HG03558 (cell line): Measurements from ENCODE around the gene NUP107.
A peak's percentile ranks its signal among the peaks of the same experiment; 100 is the strongest.

Source experiments
- ATAC-seq: cut with Tn5 transposase; IDR thresholded peaks from one replicate; pipeline ENCODE4 v1.9.1; 2021; ENCODE audit warnings: moderate number of reproducible peaks; ENCODE audit not compliant: unreplicated experiment; ENCODE audit errors: extremely low read depth

The NUP107 gene

DNA sequence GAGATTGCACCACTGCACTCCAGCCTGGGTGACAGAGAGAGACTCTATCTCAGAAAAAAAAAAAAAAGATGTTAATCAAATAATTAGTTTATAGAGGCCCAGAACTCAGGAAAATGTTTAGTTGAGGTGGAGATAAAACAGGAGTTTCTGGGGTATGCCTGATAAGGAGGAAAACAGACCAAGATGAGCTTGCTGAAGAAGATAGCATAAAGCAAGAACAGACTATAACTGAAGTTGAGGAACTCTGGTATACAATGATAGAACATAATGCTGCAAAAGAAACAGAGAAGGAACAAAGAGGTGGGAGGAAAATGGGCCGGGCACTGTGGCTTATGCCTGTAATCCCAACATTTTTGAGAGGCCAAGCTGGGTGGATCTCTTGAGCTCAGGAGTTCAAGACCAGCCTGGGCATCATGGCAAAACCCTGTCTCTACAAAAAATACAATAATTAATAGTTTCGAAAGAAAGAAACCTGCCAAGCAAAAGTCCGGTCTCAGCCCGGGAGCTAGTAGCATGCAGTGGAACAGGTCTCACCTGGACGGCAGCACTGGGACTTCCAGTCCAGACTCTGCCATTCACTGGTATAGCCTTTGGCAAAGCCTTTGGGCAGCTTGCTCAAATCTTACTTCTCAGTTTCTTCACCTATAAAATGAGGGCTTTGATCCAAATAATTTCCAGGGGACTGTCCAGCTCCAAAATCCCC lies 84.6 kb downstream of the NUP107 start:
- ATAC-seq = no peak

DNA sequence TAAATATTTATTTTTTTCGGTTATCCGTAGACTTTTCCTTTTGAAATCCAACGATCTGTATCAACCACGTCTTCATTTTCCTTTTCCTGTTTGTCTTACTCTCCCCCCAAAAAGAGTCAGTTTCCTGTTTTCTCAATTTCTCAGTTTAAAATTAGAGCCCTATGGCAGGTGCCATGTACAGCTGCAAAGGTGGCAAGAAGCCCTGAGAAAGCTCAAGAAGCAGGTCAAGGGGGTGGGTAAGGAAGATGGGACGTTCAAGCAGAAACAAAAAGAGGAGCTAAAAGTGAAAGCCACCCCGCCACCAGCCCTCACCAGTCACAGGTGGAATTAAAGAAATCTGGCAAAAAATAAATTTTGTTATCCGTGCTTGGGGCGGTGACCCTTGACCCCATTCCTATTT lies 85.9 kb downstream of the NUP107 start:
- no peak for ATAC-seq

DNA sequence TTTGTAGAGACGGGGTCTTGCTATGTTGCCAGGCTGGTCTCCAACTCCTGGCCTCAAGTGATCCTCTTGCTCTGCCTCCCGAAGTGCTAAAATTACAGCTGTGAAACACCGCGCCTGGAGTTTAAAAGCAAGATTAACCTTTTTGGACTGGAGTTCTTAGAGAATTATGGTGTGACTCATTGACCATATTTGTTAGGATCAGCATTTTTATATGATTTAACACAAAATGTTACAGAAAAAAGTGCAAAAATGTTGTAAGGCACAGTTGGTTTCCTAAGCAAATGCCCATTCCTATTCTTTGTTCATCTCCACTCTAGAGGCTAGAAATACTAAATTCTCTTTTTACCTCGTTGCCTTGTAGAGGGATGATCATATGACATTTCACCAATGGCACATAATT lies 86.8 kb downstream of the NUP107 start:
- no peak for ATAC-seq

DNA sequence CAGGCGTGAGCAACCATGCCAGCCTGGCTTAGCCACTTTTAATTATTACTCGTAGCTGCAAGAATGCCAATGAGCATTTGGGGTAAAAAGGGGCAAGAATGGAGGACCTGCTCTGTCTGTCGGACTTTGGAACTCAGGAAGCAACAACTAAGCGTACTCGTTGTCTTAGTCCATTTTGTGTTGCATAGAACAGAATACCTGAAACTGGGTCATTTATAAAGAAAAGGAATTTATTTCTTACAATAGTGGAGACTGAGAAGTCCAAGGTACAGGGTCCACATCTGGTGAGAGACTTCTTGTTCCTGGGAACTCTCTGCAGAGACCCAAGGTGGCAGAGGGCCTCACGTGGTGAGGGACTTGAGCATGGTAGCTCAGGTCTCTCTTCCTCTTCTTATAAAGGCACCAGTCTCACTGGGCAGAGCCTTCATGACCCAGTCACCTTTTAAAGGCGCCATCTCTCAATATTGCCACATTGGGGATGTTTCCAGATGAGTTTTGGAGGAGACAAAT lies 88.4 kb downstream of the NUP107 start:
- no peak for ATAC-seq

DNA sequence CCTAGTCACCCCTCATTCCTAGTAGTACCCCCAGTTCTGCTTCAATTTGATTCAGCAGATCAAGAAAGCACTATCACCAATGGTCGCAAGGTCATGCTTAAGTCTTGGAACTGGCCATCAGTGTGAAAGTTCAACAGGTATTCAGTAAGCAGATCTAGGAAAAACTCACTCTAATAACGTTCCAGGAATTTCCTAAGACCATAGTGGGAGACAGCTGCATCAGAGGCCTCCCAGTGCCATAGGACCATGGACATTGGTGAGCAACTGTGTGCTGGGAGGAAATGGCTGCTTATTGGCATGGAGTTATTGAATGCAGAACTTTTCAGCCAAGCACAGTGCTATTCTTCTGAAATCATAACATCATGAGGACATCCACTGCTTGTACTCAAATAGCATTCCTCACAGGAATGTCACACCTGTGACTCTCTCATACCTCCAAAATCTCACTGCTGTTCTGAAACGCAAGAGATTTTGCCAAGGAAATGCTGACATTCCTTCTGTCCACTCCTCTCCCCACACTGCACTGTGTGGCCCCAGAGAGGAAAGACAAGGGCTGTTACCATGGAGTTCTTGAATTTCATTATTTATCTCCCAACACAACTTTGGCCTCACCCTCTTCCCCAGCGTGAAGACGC lies 90.3 kb downstream of the NUP107 start:
- ATAC-seq = no peak

DNA sequence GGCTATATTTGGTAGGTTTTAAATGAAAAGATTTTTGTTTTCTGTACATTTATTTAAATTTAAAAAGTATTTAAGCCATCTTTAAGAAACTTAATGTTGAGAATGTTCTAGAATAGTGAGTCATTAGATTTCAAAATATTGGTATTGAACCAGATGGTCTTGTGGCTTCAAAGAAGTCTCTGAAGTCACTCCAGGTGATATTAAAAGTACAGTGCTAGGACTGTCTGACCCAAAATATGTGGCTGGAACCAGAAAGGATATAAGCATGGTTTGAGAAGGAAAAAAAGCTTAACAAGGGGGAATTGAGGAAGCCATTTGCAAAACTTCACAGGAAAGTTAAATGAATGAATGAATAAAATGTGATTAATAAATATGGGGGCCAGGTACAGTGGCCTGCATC lies 92.5 kb downstream of the NUP107 start:
- no peak for ATAC-seq

DNA sequence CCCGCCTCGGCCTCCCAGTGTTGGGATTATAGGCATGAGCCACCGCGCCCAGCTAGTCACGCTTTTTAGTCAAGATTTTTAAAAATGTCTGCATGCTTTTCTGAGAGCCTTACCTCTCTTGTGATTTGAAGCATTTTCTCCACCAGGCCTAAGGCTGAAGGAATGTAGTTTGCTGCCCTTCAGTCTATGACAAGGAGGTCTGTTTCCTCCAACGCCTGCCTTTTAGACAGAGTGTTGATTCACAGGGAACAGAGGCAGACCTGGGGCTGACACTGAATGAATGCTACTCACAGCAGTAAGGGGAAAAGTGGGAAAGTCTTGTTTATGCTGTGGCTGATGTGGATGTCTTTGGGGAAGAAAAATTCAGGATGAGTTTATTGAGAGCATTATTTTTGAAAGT lies 94.0 kb downstream of the NUP107 start:
- ATAC-seq = no peak

DNA sequence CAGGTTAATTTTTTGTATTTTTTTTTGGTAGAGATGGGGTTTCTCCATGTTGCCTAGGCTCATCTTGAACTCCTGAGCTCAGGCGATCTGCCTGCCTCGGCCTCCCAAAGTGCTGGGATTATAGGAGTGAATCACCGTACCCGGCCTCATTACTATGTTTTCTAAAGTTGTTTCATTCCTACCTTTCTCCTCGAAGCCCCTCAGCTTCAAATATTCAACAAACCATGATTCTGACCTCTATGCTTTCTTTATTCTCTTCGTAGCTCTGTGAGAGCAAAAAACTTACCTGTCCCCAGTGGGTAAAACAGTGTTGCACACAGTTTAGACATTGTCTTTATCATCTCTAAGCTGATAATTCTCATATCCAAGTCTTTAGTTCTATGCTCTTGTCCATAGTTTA lies 95.0 kb downstream of the NUP107 start:
- no peak for ATAC-seq

DNA sequence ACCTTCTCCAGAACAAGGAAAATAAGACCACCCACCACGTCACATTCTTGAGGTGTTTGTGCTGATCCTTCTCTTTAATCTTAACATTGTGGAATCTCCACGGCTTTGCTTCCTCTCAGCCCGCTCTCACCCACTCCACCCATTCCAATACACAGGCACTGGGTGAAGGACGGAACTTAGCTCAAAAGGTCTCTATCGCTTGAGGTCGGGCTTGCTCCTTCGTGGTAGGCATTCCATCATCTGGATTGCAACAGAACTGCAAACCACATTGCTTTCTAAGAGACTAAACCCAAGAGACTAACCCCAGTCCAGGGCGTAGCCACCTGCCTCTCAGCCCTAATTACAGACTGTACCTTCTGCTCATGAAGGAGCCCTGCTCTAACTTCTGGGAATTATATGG lies 97.2 kb downstream of the NUP107 start:
- ATAC-seq = no peak

DNA sequence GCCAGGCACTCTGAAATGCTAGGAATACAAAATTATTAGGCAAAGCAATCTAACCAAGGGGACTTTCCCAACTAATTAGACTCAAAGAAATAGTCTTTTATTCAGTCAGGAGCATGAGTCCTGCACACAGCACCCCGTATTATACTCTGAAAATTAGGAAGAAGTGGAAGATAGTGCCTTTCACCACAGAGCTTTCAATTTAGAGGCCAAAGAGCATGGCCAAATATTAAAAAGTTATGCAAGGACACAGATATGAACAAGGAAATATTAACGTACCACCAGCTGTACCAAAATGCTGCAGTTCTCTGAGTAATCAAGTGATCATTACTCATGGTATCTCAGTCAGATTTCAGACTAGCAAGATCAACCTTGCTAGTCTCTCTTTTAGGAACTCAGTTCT lies 98.6 kb downstream of the NUP107 start:
- ATAC-seq = no peak

DNA sequence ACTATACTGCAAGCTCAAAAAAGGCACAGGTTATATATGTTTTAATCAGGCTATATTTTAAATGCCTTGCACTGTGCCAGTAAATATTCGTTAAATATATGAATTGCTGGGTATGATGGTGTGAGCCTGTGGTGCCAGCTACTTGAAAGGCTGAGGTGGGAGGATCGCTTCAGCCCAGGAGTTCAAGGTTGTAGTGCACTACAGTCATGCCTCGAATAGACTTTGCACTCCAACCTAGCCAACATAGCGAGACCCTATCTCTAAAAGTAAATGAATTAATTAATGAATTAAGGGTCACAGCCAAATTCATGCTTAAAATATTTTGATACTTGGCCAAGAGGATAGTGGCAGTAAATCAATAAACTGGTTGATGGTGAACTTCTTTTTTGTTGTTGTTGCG lies 99.0 kb downstream of the NUP107 start:
- no peak for ATAC-seq

DNA sequence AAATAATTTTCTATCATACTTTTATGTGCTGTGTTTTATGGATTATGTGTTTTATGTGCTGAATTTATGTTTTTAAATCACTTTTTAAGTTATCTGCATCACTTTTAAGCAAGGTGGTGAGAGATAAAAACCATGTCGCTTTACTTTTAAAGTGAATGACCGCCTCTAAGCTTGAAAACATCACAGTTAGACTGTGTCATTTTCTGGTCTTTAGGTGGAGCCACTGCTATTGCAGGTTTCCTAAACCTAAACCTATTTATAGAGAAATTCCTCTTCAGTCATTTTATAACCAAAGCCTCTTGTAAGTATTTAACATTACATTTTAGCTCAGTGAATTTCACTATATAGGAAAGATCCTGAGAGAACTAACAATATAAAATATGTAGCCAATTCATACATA lies 100.2 kb downstream of the NUP107 start:
- no peak for ATAC-seq

DNA sequence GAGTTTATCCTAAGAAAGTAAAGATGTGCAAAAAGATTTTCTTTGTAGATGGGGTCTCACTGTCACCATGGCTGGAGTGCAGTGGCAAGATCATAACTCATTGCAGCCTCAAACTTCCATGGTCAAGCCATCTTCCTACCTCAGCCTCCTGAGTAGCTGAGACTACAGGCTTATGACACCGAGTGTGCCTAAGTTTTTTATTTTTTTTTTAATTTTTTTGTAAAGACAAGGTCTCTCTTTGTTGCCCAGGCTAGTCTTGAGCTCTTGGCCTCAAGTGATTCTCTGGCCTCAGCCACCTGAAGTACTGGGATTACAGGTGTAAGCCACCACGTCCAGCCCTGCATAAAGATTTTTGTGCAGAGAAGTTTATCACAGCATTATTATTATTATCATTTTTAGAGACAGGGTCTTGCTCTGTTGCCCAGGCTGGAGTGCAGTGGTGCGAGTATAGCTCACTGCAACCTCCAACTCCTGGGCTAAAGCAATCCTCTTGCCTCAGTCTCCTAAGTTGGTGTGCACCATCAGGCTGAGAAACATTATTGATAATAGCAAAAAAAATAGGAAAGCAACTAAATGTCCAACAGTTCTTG lies 101.9 kb downstream of the NUP107 start:
- no peak for ATAC-seq

DNA sequence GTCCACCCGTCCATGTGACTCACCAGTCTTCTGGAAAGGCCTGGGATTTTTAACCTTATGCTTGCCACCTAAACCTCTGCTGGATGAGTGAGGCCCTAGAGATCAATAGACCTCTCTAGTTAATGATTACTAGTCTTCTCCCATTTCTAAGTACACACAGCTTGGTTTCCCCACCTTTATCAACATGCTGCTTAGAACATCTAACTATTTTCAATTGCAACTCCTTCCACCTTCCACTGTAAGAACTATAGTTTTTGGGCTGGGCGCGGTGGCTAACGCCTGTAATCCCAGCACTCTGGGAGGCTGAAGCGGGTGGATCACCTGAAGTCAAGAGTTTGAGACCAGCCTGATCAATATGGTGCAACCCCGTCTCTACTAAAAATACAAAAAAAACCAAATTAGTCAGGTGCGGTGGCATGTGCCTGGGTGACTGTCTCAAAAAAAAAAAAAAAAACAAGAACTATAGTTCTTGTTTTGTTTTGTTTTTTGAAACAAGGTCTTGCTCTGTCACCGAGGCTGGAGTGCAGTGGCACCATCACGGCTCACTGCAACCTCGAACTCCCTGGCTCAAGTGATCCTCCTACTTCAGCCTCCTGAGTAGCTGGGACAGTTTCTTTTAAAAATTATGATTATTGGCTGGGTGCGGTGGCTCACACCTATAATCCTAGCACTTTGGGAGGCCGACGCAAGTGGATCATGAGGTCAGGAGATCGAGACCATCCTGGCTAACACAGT lies 102.5 kb downstream of the NUP107 start:
- no peak for ATAC-seq

DNA sequence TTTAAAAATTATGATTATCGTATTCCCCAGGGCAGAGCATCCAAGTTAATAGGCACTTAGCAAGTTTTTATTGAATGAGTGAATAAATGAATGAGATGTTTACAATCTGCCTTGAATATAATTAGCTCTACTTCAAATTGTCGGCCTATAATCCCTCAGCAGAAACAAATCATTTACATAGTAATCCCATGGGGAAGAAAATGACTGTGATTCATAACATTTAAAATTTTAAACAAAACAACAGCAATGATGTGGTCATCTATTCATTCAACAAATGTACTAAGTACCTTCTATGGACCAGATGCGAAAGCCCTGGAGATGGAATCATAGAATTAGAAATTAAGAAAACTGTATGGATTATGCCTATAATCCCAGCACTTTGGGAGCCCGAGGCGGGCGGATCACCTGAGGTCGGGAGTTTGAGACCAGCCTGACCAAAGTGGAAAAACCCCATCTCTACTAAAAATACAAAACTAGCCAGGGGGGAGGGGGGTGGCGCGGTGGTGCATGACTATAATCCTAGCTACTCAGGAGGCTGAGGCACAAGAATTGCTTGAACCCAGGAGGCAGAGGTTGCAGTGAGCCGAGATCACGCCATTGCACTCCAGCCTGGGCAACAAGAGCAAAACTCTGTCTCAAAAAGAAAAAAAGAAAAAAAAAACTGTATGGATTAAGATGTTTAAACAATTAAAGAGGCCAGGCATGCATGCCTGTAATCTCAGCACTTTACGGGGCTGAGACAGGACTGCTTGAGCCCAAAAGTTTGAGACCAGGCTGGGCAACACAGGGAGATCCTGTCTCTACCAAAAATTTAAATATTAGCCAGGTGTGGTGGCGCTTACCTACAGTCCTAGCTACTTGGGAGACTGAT lies 103.5 kb downstream of the NUP107 start:
- no peak for ATAC-seq

DNA sequence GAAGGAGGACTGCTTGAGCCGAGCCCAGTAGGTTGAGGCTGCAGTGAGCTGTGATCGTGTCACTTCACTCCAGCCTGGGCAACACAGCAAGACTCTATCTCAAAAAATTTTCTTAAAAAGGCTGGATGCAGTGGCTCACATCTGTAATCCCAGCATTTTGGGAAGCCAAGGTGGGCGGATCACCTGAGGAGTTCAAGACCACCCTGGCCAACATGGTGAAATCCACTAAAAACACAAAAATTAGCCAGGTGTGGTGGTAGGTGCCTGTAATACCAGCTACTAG lies 104.1 kb downstream of the NUP107 start:
- ATAC-seq = no peak

DNA sequence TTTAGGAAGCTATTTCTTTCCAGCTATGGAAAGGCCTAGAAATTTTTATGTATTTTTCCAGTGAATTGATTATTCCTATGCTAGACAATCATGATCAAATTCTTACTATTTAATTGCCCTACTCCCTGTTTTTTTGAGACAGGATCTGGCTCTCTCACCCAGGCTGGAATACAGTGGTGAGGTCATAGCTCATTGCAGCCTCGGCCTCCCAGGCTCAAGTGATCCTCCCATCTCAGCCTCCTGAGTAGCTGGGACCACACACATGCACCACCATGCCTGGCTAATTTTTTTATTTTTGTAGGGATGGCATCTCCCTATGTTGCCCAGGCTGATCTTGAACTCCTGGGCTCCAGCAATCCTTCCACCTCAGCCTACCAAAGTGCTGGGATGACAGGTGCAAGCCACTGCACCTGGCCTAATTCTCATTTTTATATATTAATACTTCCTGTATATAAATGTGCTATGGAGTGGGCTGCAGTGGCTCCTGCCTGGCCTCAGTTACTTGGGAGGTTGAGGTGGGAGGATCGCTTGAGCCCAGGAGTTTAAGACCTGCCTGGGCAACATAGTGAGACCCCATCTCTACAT lies 105.2 kb downstream of the NUP107 start:
- ATAC-seq = no peak

DNA sequence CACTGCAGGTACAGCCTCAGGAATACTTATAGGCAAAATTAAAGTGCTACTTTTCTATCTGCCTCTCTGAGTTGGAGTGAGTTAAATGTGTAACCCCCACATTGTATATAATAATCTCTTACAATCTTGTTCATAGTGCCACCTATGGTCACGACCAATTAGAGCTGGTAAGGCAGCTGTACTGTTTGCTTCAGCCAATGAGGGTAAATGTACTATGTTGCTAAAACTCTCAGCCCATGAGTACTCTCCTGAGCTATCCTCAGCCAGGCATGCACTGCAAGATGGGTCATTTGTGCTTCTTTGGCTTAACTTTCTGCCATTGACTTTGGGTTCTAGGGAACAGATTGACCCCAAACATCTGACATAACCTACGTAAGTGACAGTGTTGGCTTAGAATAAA lies 106.2 kb downstream of the NUP107 start:
- peak; percentile 59 for ATAC-seq

DNA sequence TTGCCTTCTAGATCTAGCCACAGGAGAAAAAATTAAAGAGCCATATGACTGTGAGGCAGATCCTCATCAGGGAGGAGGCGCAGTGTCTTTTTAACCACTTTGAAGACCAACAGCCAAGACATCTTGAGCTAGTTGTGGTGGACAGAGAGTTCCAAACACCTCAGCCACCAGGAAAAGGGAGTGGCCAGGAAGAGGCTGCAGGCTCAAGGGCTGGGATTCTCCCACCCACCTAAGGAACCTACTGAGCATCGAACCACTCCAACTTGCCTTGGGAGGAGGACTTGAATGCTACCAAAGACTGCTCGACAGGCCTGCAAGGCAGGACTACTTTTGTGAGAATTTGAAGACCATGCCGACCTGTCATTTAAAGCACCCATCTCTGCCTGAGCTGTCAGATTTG lies 106.7 kb downstream of the NUP107 start:
- ATAC-seq = no peak
